GM12892 (cell line): Measurements from ENCODE around the gene LEPROT.

ENCODE experiments used
- POLR2A ChIP-seq: IDR thresholded peaks from 2 replicates; pipeline ENCODE4 v1.6.1; 2011; ENCODE audit warnings: low read depth, low read length, control low read depth
- POLR2AphosphoS5 ChIP-seq: IDR thresholded peaks from 2 replicates; pipeline ENCODE4 v1.6.1; 2011; ENCODE audit warnings: low read depth, low read length, control low read depth
- TAF1 ChIP-seq: IDR thresholded peaks from 2 replicates; pipeline ENCODE4 v1.6.1; 2011; ENCODE audit warnings: low read depth, mild to moderate bottlenecking, control low read depth, low read length, borderline replicate concordance

GRCh38 chr1:65456481-65456880 is 36.0 kb downstream of the LEPROT start:
- TF ChIP-seq POLR2A: no peak
- no peak for TF ChIP-seq POLR2AphosphoS5
- no peak for TF ChIP-seq TAF1
